Anterior cingulate cortex (tissue), 58 donors: Measurements from ENCODE around the gene MAN2B2.
A peak's percentile ranks its signal among the peaks of the same experiment; 100 is the strongest.

Source experiments
- DNase-seq, 58 donors: peaks; one replicate each; lab custom pipeline; 2025; lab: John Stamatoyannopoulos, UW

The MAN2B2 gene

GRCh38 chr4:6565691-6566390 lies 9.1 kb upstream of the MAN2B2 start:
- no peak for DNase-seq

GRCh38 chr4:6566391-6567190 lies 8.4 kb upstream of the MAN2B2 start:
- no peak for DNase-seq

GRCh38 chr4:6567218-6567617 lies 7.8 kb upstream of the MAN2B2 start:
- DNase-seq: no peak

GRCh38 chr4:6568148-6568547 lies 6.8 kb upstream of the MAN2B2 start:
- DNase-seq: no peak

GRCh38 chr4:6568689-6569332 lies 6.2 kb upstream of the MAN2B2 start:
- no peak for DNase-seq

- no peak for DNase-seq
Measured at GRCh38 chr4:6571608-6572007, 3.4 kb upstream of the MAN2B2 start.

- no peak for DNase-seq
Measured at GRCh38 chr4:6573551-6573950, 1.4 kb upstream of the MAN2B2 start.

- no peak for DNase-seq
Measured at GRCh38 chr4:6573986-6574746, 823 bp upstream of the MAN2B2 start.

GRCh38 chr4:6575503-6576240 lies 683 bp downstream of the MAN2B2 start:
- DNase-seq: peak in 1 of 58 donors; percentile 34

GRCh38 chr4:6576512-6576911 lies 1.5 kb downstream of the MAN2B2 start:
- DNase-seq: peak in 1 of 58 donors; percentile 22

GRCh38 chr4:6576932-6577331 lies 1.9 kb downstream of the MAN2B2 start:
- DNase-seq: no peak

- no peak for DNase-seq
Measured at GRCh38 chr4:6577409-6577808, 2.4 kb downstream of the MAN2B2 start.

- DNase-seq: no peak
Measured at GRCh38 chr4:6578221-6578620, 3.2 kb downstream of the MAN2B2 start.

- no peak for DNase-seq
Measured at GRCh38 chr4:6580353-6580752, 5.4 kb downstream of the MAN2B2 start.

GRCh38 chr4:6581566-6582121 lies 6.7 kb downstream of the MAN2B2 start:
- no peak for DNase-seq

GRCh38 chr4:6582889-6583490 lies 8.0 kb downstream of the MAN2B2 start:
- DNase-seq: no peak

- no peak for DNase-seq
Measured at GRCh38 chr4:6584865-6585264, 9.9 kb downstream of the MAN2B2 start.

GRCh38 chr4:6586715-6587325 lies 11.8 kb downstream of the MAN2B2 start:
- DNase-seq: no peak

GRCh38 chr4:6589444-6589843 lies 14.5 kb downstream of the MAN2B2 start:
- DNase-seq: no peak
